ENCODE results near the gene CFAP97D2. TPM values are rescaled to one million over a fixed set of nuclear protein-coding genes. Genes with fewer than 3 reads are reported as not detected.

The CFAP97D2 gene
- total and polyA plus RNA-seq, 2 of the 13 experiments (the other 11 are each of a cell fraction or from before 2014, with no cell fraction given), result not detected

GRCh38 chr13:114229506-114229905, 50.4 kb downstream of the CFAP97D2 start:
- intact Hi-C loops (cut with micrococcal nuclease; ENCODE audit: unreplicated experiment), result no loop called here
- peaks cover 6 to 47% of the 10 kb centered on the region in 2 experiments for H3K27me3 ChIP-seq (ENCODE audit: control insufficient read depth in 1 of 2, insufficient read depth in 2 of 2, low read length in 2 of 2)
- CTCF ChIA-PET (ENCODE audit: low intra/inter-chr PET ratio, low total read pairs), result no interaction called here
- ATAC-seq (no peak), DNase-seq (ENCODE audit: low spot score) (no peak), FAIRE-seq (no peak)
- no TSS peak for BruUV-seq (replicated peaks)
- H3K36me3 ChIP-seq (replicated peaks in 1 of 2; ENCODE audit: control insufficient read depth in 1 of 2, insufficient read depth in 2 of 2, low read length in 2 of 2), result no peaks in the 10 kb centered on the region
- no peaks in the 10 kb centered on the region for H3K79me2 ChIP-seq (ENCODE audit: insufficient read depth, low read length)
- in situ Hi-C loops (cut with HindIII; ENCODE audit: extremely low pct_ligation_motif_present, low pct_unique_long_range_greater_than_20kb), result loop anchor here (5.0 kb wide), 1 partner anchor 87 kb away; no protein-coding TSS in a partner anchor
- H3K9me3 ChIP-seq (ENCODE audit: low read length), result no peaks in the 10 kb centered on the region
- no peaks in the 10 kb centered on the region for H4K20me1 ChIP-seq (ENCODE audit: insufficient read depth, low read length)
- POLR2A ChIA-PET, result no interaction called here
- H3K9ac ChIP-seq (ENCODE audit: insufficient read depth, low read depth, low read length), result no peak overlapping the region
- H3K4me1 ChIP-seq (ENCODE audit: insufficient read depth, low read length), result no peaks in the 10 kb centered on the region
- 10% methylated on average over 4 of the region's 4 CpGs for WGBS (ENCODE audit: low lambda C conversion rate)
- H3K27ac ChIP-seq (ENCODE audit: extremely low read length, insufficient read depth, low read length), result no peak overlapping the region
- no peak overlapping the region for H2AFZ ChIP-seq (ENCODE audit: low read length)
- H3K4me3 ChIP-seq (replicated peaks in 1 of 3; ENCODE audit: insufficient read depth in 1 of 3, low read depth in 2 of 3, low read length in 3 of 3), result no peak overlapping the region
- no peak overlapping the region for H3K4me2 ChIP-seq (ENCODE audit: low read depth, low read length)
- TF ChIP-seq ZNF766 (CRISPR knock-in tag; IDR thresholded peaks at IDR 0.05; ENCODE audit: borderline replicate concordance), result no peak
- no peak for TF ChIP-seq ZNF891 (CRISPR knock-in tag; IDR thresholded peaks at IDR 0.05)
- TF ChIP-seq IKZF5 (CRISPR knock-in tag; IDR thresholded peaks at IDR 0.05), result no peak
- no peak for TF ChIP-seq BHLHE40 (IDR thresholded peaks at IDR 0.05; ENCODE audit: low read length)
- no peak for TF ChIP-seq ZNF562 (CRISPR knock-in tag; IDR thresholded peaks at IDR 0.05; ENCODE audit: borderline replicate concordance)
- no peak for TF ChIP-seq ZC3H4 (CRISPR knock-in tag; IDR thresholded peaks at IDR 0.05; ENCODE audit: borderline replicate concordance)
- TF ChIP-seq PLRG1 (conservative IDR thresholded peaks at IDR 0.05), result no peak
- TF ChIP-seq ZBTB7B (CRISPR knock-in tag; IDR thresholded peaks at IDR 0.05), result no peak
- no peak for TF ChIP-seq ZNF280B (CRISPR knock-in tag; IDR thresholded peaks at IDR 0.05; ENCODE audit: borderline replicate concordance)
- TF ChIP-seq ZKSCAN8 (CRISPR knock-in tag; IDR thresholded peaks at IDR 0.05; ENCODE audit: borderline replicate concordance), result no peak
- no peak for TF ChIP-seq ZNF431 (CRISPR knock-in tag; IDR thresholded peaks at IDR 0.05; ENCODE audit: borderline replicate concordance, low read depth)
- no peak for TF ChIP-seq NR2C2 (CRISPR knock-in tag; IDR thresholded peaks at IDR 0.05; ENCODE audit: borderline replicate concordance)
- TF ChIP-seq ZNF326 (CRISPR knock-in tag; IDR thresholded peaks at IDR 0.05; ENCODE audit: borderline replicate concordance), result no peak
- no peak for TF ChIP-seq PRDM10 (CRISPR knock-in tag; IDR thresholded peaks at IDR 0.05; ENCODE audit: low read depth)
- TF ChIP-seq NCOR1 (IDR thresholded peaks at IDR 0.05; ENCODE audit: borderline replicate concordance, low read length), result no peak
- TF ChIP-seq SMYD3 (CRISPR knock-in tag; IDR thresholded peaks at IDR 0.05), result no peak
- TF ChIP-seq MAFF (IDR thresholded peaks at IDR 0.05; ENCODE audit: low read depth, low read length), result no peak
- no peak for TF ChIP-seq ZMYM3 (CRISPR knock-in tag; IDR thresholded peaks at IDR 0.05)
- no peak for TF ChIP-seq NFYB (CRISPR knock-in tag; IDR thresholded peaks at IDR 0.05)

Data from HepG2 (cell line).